GM18907 (cell line): ENCODE measurements around the gene RARA.
"Not testable (repeated sequence)": the region's sequence is repeated elsewhere in the genome, so short reads cannot be mapped to it uniquely, and the experiment has no call there.

ENCODE experiments used
- ATAC-seq: cut with Tn5 transposase; IDR thresholded peaks from one replicate; pipeline ENCODE4 v1.9.1; 2021; ENCODE audit warnings: mild to moderate bottlenecking, moderate library complexity; ENCODE audit not compliant: unreplicated experiment

RARA gene

DNA sequence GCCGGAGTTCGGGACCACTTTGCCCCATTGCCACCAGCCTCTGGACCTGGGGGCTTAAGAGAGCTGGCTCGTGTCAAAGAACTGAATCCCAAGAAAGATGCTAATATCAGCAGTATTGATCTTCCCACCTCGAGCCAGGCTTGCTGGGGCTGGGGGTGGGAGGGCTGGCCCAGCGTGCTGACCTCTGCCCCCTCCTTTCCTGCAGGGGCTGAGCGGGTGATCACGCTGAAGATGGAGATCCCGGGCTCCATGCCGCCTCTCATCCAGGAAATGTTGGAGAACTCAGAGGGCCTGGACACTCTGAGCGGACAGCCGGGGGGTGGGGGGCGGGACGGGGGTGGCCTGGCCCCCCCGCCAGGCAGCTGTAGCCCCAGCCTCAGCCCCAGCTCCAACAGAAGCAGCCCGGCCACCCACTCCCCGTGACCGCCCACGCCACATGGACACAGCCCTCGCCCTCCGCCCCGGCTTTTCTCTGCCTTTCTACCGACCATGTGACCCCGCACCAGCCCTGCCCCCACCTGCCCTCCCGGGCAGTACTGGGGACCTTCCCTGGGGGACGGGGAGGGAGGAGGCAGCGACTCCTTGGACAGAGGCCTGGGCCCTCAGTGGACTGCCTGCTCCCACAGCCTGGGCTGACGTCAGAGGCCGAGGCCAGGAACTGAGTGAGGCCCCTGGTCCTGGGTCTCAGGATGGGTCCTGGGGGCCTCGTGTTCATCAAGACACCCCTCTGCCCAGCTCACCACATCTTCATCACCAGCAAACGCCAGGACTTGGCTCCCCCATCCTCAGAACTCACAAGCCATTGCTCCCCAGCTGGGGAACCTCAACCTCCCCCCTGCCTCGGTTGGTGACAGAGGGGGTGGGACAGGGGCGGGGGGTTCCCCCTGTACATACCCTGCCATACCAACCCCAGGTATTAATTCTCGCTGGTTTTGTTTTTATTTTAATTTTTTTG, 47.1 kb downstream of the RARA start:
- ATAC-seq = no peak

DNA sequence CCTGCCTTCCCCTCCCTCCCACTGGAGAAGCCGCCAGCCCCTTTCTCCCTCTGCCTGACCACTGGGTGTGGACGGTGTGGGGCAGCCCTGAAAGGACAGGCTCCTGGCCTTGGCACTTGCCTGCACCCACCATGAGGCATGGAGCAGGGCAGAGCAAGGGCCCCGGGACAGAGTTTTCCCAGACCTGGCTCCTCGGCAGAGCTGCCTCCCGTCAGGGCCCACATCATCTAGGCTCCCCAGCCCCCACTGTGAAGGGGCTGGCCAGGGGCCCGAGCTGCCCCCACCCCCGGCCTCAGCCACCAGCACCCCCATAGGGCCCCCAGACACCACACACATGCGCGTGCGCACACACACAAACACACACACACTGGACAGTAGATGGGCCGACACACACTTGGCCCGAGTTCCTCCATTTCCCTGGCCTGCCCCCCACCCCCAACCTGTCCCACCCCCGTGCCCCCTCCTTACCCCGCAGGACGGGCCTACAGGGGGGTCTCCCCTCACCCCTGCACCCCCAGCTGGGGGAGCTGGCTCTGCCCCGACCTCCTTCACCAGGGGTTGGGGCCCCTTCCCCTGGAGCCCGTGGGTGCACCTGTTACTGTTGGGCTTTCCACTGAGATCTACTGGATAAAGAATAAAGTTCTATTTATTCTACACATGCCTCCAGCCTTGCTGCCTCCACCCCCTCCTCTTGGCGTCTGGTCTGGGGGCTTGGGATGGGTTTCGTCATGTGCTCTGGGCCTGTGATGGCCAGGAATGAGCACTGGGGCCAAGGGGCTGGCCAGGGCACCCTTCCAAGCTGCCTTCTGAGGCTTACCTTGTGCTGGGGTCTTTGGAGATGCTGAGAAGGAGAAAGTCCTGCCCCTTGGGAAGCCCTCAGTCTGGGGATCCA, 48.3 kb downstream of the RARA start:
- no peak for ATAC-seq

GRCh38 chr17:40358323-40359038, 49.5 kb downstream of the RARA start:
- no peak for ATAC-seq

- no peak for ATAC-seq
Observed at GRCh38 chr17:40360091-40360490, 51.1 kb downstream of the RARA start.

DNA sequence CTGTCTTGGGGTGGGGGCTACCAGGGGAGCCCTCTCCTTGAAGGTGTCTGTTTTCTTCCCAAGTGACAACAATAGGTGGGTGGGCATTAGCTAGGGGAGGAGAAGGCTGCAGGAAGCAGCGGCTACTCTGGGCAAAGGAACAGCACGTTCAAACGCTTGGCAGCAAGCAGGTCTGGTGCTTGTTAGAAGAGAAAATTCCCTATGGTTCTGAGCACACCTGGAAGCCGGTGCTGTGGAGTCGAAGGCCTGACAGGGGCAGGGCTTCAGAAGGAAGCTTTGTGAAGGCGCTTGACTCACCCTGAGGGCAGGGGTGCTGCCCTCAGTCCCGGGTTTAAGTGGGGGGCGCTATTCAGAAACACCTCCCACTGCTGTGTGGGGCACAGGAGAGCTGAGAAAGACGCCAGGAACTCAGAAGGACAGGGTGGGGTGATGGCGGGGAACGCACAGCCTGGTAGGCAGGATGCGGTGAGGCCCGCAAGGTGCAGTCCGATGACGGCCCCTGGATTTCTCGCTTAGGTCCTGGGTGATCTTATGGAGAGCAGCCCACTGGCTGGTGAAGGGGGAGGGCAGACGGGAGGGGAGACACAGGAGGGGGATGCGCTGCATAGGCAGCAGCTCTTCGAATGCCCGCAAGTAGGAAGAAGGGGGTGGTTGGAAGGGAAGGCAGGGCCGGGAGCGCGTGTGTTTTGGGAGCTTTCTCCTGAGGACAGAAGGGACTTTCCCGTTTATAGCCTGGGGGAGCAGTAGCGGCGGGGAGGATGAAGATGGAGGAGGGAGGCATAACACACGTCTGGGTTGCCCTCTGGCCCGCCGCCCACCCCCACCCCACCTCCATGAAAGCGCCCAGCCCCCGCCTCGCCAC, 52.3 kb downstream of the RARA start:
- ATAC-seq = no peak

DNA sequence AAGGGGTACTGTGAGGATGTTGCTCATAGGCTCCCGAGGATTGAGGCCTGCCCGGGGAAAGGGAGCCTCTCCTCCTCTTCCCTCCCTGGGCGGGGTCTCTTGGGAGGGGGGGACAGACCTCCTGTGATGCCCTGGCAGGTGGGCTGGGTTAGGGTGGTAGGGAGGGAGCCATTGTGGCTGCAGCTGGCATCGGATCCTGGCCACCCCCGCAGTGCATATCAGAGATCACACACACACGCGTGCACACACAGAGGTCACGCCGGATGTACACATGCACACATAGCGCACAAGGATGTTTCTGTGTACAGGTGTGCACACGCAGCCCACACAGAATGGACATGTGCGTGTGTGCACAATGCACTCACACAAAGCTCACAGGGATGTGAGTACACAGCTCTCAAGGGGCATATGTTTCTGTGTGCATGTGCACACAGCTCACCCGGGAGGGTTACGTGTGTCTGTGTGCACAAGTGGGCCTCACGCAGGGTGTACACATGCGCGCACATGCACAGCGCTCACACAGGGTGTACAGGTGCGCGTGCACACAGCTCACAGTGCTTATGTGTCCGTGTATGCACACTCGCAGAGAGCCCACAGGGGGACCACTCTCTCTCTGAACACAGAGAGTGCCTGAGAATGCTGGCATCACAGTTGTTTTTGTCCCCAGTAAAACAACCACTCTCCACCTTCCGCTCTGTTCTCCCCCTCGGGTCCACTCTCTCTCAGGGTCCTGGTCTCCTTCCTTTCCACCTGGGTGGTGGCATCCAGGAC, 53.1 kb downstream of the RARA start:
- ATAC-seq = no peak

GRCh38 chr17:40362696-40363110, 53.7 kb downstream of the RARA start:
- peak; percentile 73 for ATAC-seq

- no peak for ATAC-seq
Observed at GRCh38 chr17:40363111-40363827, 54.3 kb downstream of the RARA start.

DNA sequence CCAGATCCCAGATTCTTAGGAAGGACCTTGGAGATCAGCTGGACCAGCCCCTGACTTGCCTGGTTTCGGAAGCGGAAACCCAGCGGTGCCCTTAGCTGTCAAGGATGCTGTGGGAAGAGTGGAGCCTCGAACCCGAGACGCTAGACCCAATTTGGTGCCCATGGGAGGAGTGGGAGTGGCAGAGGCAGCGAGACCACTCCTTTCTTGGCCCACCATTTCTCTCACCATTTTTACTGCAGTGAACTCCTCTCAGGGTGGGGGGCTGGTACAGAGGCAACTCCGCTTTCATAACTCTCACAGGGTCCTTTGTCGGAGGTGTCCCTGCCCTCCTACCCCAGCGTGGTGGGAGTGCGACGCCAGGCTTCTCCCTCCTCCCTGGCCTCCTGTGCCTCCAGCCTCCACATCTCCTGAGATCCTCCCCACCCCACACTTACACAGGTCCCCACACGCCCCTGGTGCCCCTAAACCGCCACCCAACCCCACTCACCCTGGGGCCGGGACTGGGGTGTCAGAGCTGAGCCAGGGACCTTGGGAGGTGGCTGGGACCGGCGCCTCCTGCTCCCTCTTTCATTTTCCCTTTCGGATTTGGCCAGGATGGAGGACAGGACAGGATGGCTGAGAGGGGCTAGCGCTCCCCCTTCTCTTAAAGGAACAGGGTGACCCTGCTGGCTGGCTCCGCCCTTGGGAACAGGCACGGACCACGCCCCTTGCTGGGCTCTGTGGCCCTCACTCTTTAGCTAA, 55.3 kb downstream of the RARA start, which contains the start of gene GJD3:
GJD3 (minus strand) TSS at position 617 of the 741 bp plus-strand sequence. CDS start 922 bp downstream, outside the sequence.
- ATAC-seq = no peak

DNA sequence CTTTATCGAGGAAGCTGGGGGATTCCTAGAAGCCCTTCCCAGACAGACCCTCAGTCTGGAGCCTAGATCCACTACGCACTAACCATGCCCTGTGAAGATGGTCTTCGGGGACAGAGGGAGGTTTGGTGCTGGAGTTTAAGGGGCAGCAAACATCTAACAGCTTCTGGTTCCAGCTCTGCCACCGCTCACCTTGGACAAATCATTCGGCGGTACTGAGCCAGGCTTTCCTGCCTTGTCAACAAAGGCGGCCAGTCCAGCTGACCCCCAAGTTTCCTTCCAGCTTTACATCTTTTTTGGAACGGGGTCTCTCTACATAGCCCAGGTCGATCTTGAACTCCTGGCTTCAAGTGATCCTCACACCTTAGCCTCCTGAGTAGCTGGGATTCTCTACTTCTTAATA, 55.9 kb downstream of the RARA start:
- ATAC-seq = no peak

DNA sequence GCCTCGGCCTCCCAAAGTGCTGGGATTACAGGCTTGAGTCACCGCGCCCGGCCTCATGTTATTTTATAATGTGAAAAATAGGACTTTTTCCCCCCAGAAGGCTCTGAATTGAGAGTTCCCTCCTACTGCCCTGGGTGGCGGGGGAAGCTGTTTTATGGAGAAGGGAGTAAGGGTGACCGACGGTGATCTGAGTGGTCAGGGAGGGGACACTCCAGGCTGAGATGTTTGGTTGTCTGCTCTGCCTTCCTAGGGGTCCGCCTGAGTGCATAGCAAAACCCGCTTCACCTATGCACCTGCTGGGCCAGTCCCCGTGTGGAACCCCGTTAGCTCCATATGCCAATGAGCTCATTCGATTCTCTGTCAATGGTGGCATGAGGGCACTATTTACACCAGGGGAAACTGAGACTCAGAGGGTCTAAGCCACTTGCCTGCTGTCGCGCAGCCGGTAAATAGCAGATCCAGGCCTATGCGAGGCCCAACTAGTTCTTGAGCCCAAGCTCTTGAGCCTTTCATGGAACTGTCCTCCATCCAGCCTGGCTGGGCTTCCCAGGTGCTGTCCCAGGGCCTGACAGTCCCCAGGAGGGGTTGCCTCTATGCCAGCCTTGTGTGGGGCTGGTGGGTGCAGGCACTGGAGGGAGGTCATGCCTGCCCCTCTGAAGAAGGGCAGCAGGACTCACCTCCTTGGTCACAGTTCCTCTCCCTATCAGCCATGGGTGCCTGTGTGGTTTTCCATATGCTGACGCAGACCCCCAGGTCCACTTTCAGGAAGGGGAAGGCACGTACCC, 57.3 kb downstream of the RARA start:
- no peak for ATAC-seq

GRCh38 chr17:40366861-40367518, 58.0 kb downstream of the RARA start:
- ATAC-seq = no peak

DNA sequence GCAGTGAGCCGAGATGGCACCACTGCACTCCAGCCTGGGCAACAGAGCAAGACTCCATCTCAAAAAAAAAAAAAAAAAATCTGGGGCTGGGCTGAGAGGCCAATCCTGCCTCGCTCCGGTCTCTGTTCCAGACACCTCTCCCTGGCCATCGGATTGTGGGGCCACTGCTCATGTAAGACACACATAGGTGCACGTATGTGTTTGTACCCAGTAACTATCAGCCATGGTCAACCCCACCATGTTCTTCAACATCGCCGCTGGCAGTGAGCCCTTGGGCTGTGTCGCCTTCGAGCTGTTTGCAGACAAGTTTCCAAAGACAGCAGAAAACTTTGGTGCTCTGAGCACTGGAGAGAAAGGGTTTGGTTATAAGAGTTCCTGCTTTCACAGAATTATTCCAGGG, 58.7 kb downstream of the RARA start:
- ATAC-seq = not testable (repeated sequence)

DNA sequence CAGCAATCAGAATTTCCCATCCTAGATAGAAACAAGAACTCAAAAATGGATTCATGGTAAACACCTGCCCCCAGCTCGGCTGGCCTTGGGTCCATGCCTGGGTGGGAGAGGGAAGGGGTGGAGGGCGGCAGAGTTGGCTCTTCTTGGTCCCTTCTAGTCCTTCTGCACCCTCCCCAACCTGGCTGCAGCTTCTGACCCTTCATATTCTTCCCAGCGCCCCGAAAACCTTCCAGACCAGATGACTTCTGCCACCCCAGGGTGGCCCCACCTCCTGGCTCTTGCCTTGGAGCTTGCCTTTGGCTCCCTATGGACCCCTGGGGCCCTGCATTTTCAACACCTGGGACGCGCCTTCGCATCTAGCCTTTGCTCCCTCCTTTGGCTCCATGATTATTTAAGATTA, 60.9 kb downstream of the RARA start:
- no peak for ATAC-seq

DNA sequence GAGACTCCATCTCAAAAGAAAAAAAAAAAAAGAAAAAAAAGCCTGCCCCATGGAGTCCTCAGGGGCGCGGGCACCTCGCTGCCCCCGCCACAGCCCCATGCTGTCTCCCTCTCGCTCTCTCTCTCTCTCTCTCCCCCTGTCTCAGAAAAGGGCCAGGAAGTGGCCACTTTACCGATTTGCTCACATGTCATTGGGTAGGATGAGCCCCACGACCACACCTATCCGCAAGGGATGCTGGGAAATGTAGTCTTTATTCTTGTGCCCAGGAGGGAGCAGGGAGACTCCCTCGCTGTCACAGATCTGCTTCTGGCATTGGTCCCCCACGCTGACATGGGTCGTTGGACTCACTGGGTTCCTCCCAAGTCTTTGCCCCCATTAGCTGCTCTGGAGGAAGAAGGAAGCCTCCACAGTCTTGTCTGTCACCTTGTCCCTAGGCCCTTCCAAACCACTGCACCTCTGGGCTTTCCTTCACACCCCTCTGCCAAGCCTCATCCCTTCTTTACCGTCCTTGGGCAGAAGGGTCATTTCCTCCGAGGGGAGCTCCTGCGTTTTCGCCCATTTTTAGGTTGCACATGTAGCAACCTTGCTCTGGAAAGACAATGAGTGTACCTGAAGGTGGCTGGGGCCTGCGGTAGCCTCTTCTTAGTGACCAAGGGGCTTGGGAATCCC, 62.4 kb downstream of the RARA start:
- no peak for ATAC-seq

GRCh38 chr17:40372031-40372430, 63.1 kb downstream of the RARA start:
- no peak for ATAC-seq
